ENCODE measurements around the gene NKD1.

Gene NKD1

DNA sequence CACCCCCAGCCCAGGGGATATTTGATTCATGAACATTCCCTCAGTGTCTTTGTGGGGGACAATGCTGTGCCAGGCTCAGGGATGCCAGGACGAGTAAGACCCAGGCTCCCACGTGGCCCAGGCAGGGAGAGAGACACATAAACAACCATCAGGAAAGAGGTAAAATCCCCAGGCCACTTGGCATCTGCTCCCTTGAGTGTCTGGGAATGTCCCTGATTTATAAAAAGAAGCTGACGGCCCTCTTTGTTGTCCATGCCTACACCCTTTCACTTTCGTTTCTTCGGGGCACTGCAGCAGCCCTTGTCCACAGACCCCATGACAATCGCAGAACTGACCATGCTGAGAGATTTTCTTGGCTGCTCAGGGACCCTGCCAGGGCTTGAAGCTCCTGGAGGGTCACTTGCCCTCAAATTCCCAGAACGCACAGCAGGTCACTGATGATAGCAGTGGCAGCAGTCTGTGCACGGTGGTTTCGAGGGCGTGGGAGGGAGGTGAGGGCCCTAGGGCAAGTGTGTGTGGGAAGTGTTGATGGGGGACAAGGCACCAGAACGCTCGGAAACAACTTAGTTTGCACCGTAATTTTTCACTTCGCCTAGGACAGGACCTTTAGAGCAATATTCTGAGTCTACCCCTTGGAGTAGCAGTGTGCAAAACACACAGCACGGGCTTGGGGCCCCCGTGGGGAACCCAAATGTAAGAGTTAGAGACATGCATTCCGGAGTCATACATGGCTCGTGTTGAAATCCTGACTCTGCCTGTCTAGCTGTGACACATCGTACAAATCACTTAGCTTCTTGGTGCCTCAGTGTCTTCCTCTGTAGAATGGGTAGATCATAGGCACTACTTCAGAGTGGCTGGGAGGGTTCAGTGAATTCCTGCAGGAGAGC lies 149.9 kb downstream of the NKD1 start:
- no peak for DNase-seq

Measured in effector CD8-positive, alpha-beta T cell (primary cell).